Neural cell (in vitro differentiated cells): ENCODE results near the gene GAST. TPM values are rescaled to one million over a fixed set of nuclear protein-coding genes. Genes with fewer than 3 reads are reported as not detected.

Experiments used
- H2AFZ ChIP-seq: fragments of 200-600, 300-800 bp; sonication (generic), shearing (Covaris generic); 2 replicates; pipeline ENCODE4 v1.6.0; 2014; ENCODE audit warnings: low read depth, mild to moderate bottlenecking, antibody characterized with exemption, low read length, moderate library complexity
- H3F3A ChIP-seq: fragments of 200-600 bp; shearing (Covaris generic); 2 replicates; pipeline ENCODE4 v1.6.1; 2016; ENCODE audit warnings: mild to moderate bottlenecking, moderate library complexity, mixed read lengths, antibody characterized with exemption, low read length; ENCODE audit not compliant: insufficient read depth, poor library complexity, severe bottlenecking
- H3K27ac ChIP-seq: fragments of 200-600, 300-800 bp; sonication (generic), shearing (Covaris generic); 2 replicates; pipeline ENCODE4 v1.5.1; 2014; ENCODE audit warnings: mild to moderate bottlenecking, low read length, moderate library complexity
- H3K27me3 ChIP-seq: fragments of 300-800, 200-600 bp; sonication (generic), shearing (Covaris generic); 2 replicates; pipeline ENCODE4 v1.6.0; 2014; ENCODE audit warnings: mild to moderate bottlenecking, low read depth, low read length, moderate library complexity; ENCODE audit not compliant: insufficient read depth
- H3K36me3 ChIP-seq: fragments of 300-800, 200-600 bp; sonication (generic), shearing (Covaris generic); 2 replicates; pipeline ENCODE4 v1.5.1; 2014; ENCODE audit warnings: mild to moderate bottlenecking, antibody characterized with exemption, low read length, moderate library complexity; ENCODE audit not compliant: insufficient read depth
- H3K4me2 ChIP-seq: fragments of 300-800, 200-600 bp; sonication (generic), shearing (Covaris generic); 2 replicates; pipeline ENCODE4 v1.6.0; 2014; ENCODE audit warnings: mild to moderate bottlenecking, low read length
- H3K4me3 ChIP-seq: fragments of 300-800, 200-600 bp; sonication (generic), shearing (Covaris generic); 2 replicates; pipeline ENCODE4 v1.5.1; 2014; ENCODE audit warnings: mild to moderate bottlenecking, low read length, moderate library complexity
- H3K79me2 ChIP-seq: fragments of 200-600 bp; shearing (Covaris generic); replicated peaks from 2 replicates; pipeline ENCODE4 v1.6.0; 2014; ENCODE audit warnings: mild to moderate bottlenecking, low read length, moderate library complexity; ENCODE audit not compliant: insufficient read depth
- H3K9ac ChIP-seq: fragments of 300-800, 200-600 bp; sonication (generic), shearing (Covaris generic); 2 replicates; pipeline ENCODE4 v1.6.1; 2016; ENCODE audit warnings: mild to moderate bottlenecking, low read length, mixed read lengths
- H3K9me2 ChIP-seq: fragments of 200-600 bp; shearing (Covaris generic); 2 replicates; pipeline ENCODE4 v1.6.1; 2016; ENCODE audit warnings: mild to moderate bottlenecking, low read length, mixed read lengths; ENCODE audit not compliant: insufficient read depth
- H3K9me3 ChIP-seq: fragments of 200-600, 300-800 bp; sonication (generic), shearing (Covaris generic); 2 replicates; pipeline ENCODE4 v1.6.1; 2016; ENCODE audit warnings: mild to moderate bottlenecking, mixed run types, low read length, moderate library complexity, mixed read lengths
- H4K20me1 ChIP-seq: fragments of 200-600 bp; shearing (Covaris generic); 2 replicates; pipeline ENCODE4 v1.6.1; 2016; ENCODE audit warnings: mild to moderate bottlenecking, mixed run types; ENCODE audit not compliant: insufficient read depth
- CTCF ChIP-seq: fragments of 450-650 bp; IDR thresholded peaks from 2 replicates; pipeline ENCODE4 v1.5.1; 2014; ENCODE audit warnings: antibody characterized with exemption, mild to moderate bottlenecking, moderate library complexity; ENCODE audit not compliant: poor library complexity, severe bottlenecking
- EP300 ChIP-seq: fragments of 450-650 bp; conservative IDR thresholded peaks from 2 replicates; pipeline ENCODE4 v1.6.1; 2014; ENCODE audit warnings: antibody characterized with exemption, mild to moderate bottlenecking, moderate library complexity; ENCODE audit not compliant: poor library complexity, severe bottlenecking
- EZH2 ChIP-seq: fragments of 200-600, 300-800 bp; shearing (Covaris generic), sonication (generic); IDR thresholded peaks from 2 replicates; pipeline ENCODE4 v1.6.1; 2014; ENCODE audit warnings: antibody characterized with exemption, low read length, borderline replicate concordance, mild to moderate bottlenecking; ENCODE audit not compliant: insufficient read depth, poor library complexity, severe bottlenecking
- MXI1 ChIP-seq: fragments of 450-650 bp; conservative IDR thresholded peaks from 2 replicates; pipeline ENCODE4 v1.6.1; 2014; ENCODE audit warnings: antibody characterized with exemption, mild to moderate bottlenecking; ENCODE audit not compliant: poor library complexity, severe bottlenecking
- POLR2AphosphoS5 ChIP-seq: IDR thresholded peaks from 2 replicates; pipeline ENCODE4 v1.6.1; 2012
- RAD21 ChIP-seq: fragments of 450-650 bp; conservative IDR thresholded peaks from 2 replicates; pipeline ENCODE4 v1.6.1; 2014; ENCODE audit warnings: antibody characterized with exemption, mild to moderate bottlenecking, moderate library complexity
- REST ChIP-seq: IDR thresholded peaks from 2 replicates; pipeline ENCODE4 v1.6.1; 2012; ENCODE audit warnings: borderline replicate concordance
- SMC3 ChIP-seq: fragments of 450-650 bp; conservative IDR thresholded peaks from 2 replicates; pipeline ENCODE4 v1.6.1; 2014; ENCODE audit warnings: antibody characterized with exemption, mild to moderate bottlenecking, moderate library complexity; ENCODE audit not compliant: poor library complexity
- polyA plus RNA-seq: library from polyadenylated mRNA; depleted of rRNA; stranded (reverse); fragments of >200 nt; gene quantifications from 2 replicates; pipeline ENCODE4 v1.2.3, GENCODE V29; 2014

GAST gene
- polyA plus RNA-seq, 1 donor from 2014 or later: not detected

DNA sequence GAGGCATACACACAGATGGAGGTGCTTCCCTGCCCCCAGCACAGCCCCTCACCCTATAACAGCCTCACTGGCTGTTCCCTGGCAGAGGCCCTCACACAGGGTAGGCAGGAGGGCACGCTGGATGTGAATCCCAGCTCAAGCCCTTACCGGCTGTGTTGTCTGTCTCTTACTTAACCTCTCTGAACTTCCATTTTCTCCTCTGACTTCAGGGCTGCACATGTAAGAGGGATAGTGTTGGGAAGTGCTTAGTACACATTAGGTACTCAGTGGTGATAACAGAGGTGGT is 48.0 kb upstream of the GAST start:
- Histone ChIP-seq H3K9me3 (no peaks in the 10 kb centered on the region), H3K9ac (no peak overlapping the region), H3F3A (no peaks in the 10 kb centered on the region), H4K20me1 (no peaks in the 10 kb centered on the region), H3K27ac (no peak overlapping the region), H3K79me2 (no peaks in the 10 kb centered on the region), H2AFZ (no peak overlapping the region), H3K36me3 (no peaks in the 10 kb centered on the region), H3K4me2 (no peak overlapping the region), H3K27me3 (no peaks in the 10 kb centered on the region), H3K9me2 (no peaks in the 10 kb centered on the region), H3K4me3 (no peak overlapping the region)
- TF ChIP-seq CTCF (no peak), EP300 (no peak), POLR2AphosphoS5 (no peak), MXI1 (no peak), SMC3 (no peak), EZH2 (no peak), REST (no peak), RAD21 (no peak)

- TF ChIP-seq EZH2 (no peak), CTCF (no peak), RAD21 (no peak)
- Histone ChIP-seq H3K79me2 (no peaks in the 10 kb centered on the region), H3K9ac (peak overlapping the region; percentile 70), H3F3A (no peaks in the 10 kb centered on the region), H2AFZ (peak overlapping the region; percentile 81), H4K20me1 (no peaks in the 10 kb centered on the region), H3K9me3 (no peaks in the 10 kb centered on the region), H3K27ac (peak overlapping the region; percentile 87), H3K9me2 (no peaks in the 10 kb centered on the region), H3K4me2 (no peak overlapping the region), H3K4me3 (peak overlapping the region; percentile 56), H3K27me3 (no peaks in the 10 kb centered on the region), H3K36me3 (no peaks in the 10 kb centered on the region)
Observed at GRCh38 chr17:41664587-41665565, 47.3 kb upstream of the GAST start.
